GM04503 (cell line): ENCODE results near the gene C10orf90.

Experiments used
- DNase-seq: peaks from one replicate; pipeline ENCODE4 v3.0.0-alpha.2; 2012; ENCODE audit warnings: low read depth

The C10orf90 gene

GRCh38 chr10:126674741-126675515 lies 4.4 kb upstream of the C10orf90 start:
- no peak for DNase-seq

- no peak for DNase-seq
These were observed 3.1 kb upstream of the C10orf90 start for GRCh38 chr10:126673565-126673964.

- DNase-seq = no peak
These were observed 996 bp upstream of the C10orf90 start for GRCh38 chr10:126671402-126671975.

- DNase-seq = no peak
These were observed 385 bp upstream of the C10orf90 start for GRCh38 chr10:126670895-126671261.

GRCh38 chr10:126669168-126669567 lies 1.3 kb downstream of the C10orf90 start:
- no peak for DNase-seq

- DNase-seq = no peak
These were observed 2.0 kb downstream of the C10orf90 start for GRCh38 chr10:126668505-126668904.

- no peak for DNase-seq
These were observed 2.9 kb downstream of the C10orf90 start for GRCh38 chr10:126667568-126667967.

- no peak for DNase-seq
These were observed 5.3 kb downstream of the C10orf90 start for GRCh38 chr10:126665207-126665606.

- DNase-seq = peak; percentile 61
These were observed 6.6 kb downstream of the C10orf90 start for GRCh38 chr10:126663880-126664279.

- DNase-seq = peak; percentile 90
These were observed 7.2 kb downstream of the C10orf90 start for GRCh38 chr10:126663328-126663727.

GRCh38 chr10:126661841-126662515 lies 8.5 kb downstream of the C10orf90 start:
- DNase-seq = peak; percentile 64

- DNase-seq = no peak
These were observed 9.1 kb downstream of the C10orf90 start for GRCh38 chr10:126661356-126661755.

- no peak for DNase-seq
These were observed 10.7 kb downstream of the C10orf90 start for GRCh38 chr10:126659750-126660149.

GRCh38 chr10:126658928-126659327 lies 11.6 kb downstream of the C10orf90 start:
- no peak for DNase-seq

- no peak for DNase-seq
These were observed 15.9 kb downstream of the C10orf90 start for GRCh38 chr10:126654579-126654978.

GRCh38 chr10:126651467-126651866 lies 19.0 kb downstream of the C10orf90 start:
- no peak for DNase-seq

- no peak for DNase-seq
These were observed 20.3 kb downstream of the C10orf90 start for GRCh38 chr10:126650161-126650560.

- DNase-seq = no peak
These were observed 23.4 kb downstream of the C10orf90 start for GRCh38 chr10:126647116-126647515.

- peak; percentile 12 for DNase-seq
These were observed 24.4 kb downstream of the C10orf90 start for GRCh38 chr10:126646110-126646509.

GRCh38 chr10:126640401-126640800 lies 30.1 kb downstream of the C10orf90 start:
- DNase-seq = peak; percentile 13

- no peak for DNase-seq
These were observed 31.4 kb downstream of the C10orf90 start for GRCh38 chr10:126639084-126639483.

GRCh38 chr10:126638542-126638941 lies 32.0 kb downstream of the C10orf90 start:
- no peak for DNase-seq

- no peak for DNase-seq
These were observed 33.0 kb downstream of the C10orf90 start for GRCh38 chr10:126637501-126637900.
